ENCODE results near the gene RTTN. TPM values are rescaled to one million over a fixed set of nuclear protein-coding genes. Genes with fewer than 3 reads are reported as not detected.

The RTTN gene
- total and polyA plus RNA-seq, 9 of the 15 experiments (the other 6 are each of a cell fraction or from before 2014, with no cell fraction given), result 3.1 to 18.3 (median 10.6) TPM

DNA sequence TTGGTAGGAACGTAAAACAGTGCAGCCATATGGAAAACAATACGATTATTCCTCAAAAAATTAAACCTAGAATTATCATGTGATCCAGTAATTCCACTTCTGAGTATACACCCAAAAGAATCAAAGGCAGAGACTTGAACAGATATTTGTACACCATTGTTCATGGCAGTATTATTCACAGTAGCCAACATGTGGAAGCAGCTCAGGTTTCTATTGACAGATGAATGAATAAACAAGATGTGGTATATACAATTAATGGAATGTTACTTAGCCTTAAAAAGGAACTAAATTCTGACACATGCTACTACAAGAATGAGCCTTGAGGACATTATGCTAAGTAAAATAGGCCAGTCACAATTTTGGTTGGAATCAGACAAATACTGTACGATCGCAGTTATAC lies 14.2 kb upstream of the RTTN start:
- Histone ChIP-seq H3K4me3 (no peak overlapping the region), H3K79me2 (ENCODE audit: control insufficient read depth, insufficient read depth, low read length) (no peaks in the 10 kb centered on the region), H3K9me3 (replicated peaks; ENCODE audit: control insufficient read depth, insufficient read depth, low read depth, low read length) (no peaks in the 10 kb centered on the region), H3K9me1 (ENCODE audit: control insufficient read depth, insufficient read depth, low read length) (no peaks in the 10 kb centered on the region), H3K27me3 (ENCODE audit: control insufficient read depth in 2 of 2, insufficient read depth in 2 of 2, low read length in 2 of 2) (peaks cover 0 to 10% of the 10 kb centered on the region in 2 experiments; a peak in 2 of 5 replicates), H3K9ac (ENCODE audit: insufficient read depth in 1 of 2, low read depth in 2 of 2, low read length in 2 of 2) (no peak overlapping the region), H3K4me2 (ENCODE audit: insufficient read depth, low read length) (no peak overlapping the region), H4K20me1 (replicated peaks; ENCODE audit: control insufficient read depth, insufficient read depth, low read length) (no peaks in the 10 kb centered on the region), H3K36me3 (ENCODE audit: control insufficient read depth, insufficient read depth, low read length) (no peaks in the 10 kb centered on the region), H3K27ac (ENCODE audit: extremely low read depth, low read depth, low read length) (no peak overlapping the region), H3K4me1 (replicated peaks in 1 of 2; ENCODE audit: control insufficient read depth in 2 of 2, insufficient read depth in 2 of 2, low read length in 2 of 2) (no peaks in the 10 kb centered on the region), H2AFZ (ENCODE audit: low read depth, low read length) (no peak overlapping the region)
- in situ Hi-C loops (cut with MboI) (no loop called here), intact Hi-C loops (cut with micrococcal nuclease) (no loop called here)
- WGBS (ENCODE audit: insufficient coverage, low coverage, missing lambda C conversion rate), result 42% methylated on average over 4 of the region's 4 CpGs
- FAIRE-seq (no peak), ATAC-seq (no peak), DNase-seq (ENCODE audit: extremely low read depth in 1 of 4, low spot score in 3 of 4) (no peak)
- no TSS peak for BruUV-seq (replicated peaks)
- CTCF ChIA-PET (ENCODE audit: low intra/inter-chr PET ratio), result no interaction called here
- POLR2A ChIA-PET, result no interaction called here
- TF ChIP-seq ELF4 (CRISPR knock-in tag; IDR thresholded peaks at IDR 0.05) (no peak), SIN3A (IDR thresholded peaks at IDR 0.05; ENCODE audit: borderline replicate concordance in 2 of 2, control insufficient read depth in 1 of 2, low read depth in 2 of 2, low read length in 2 of 2) (no peak), TAF15 (IDR thresholded peaks at IDR 0.05; ENCODE audit: low read depth, low read length) (no peak), BRCA1 (IDR thresholded peaks at IDR 0.05) (no peak), BRCA1 (CRISPR knock-in tag; IDR thresholded peaks at IDR 0.05) (no peak), GABPA (tag; conservative IDR thresholded peaks at IDR 0.05; ENCODE audit: low read depth) (no peak), CHD4 (IDR thresholded peaks at IDR 0.05; ENCODE audit: insufficient read depth, insufficient replicate concordance, low read depth, low read length, poor library complexity, severe bottlenecking) (no peak), GTF2E2 (tag; IDR thresholded peaks at IDR 0.05) (no peak), COPS2 (conservative IDR thresholded peaks at IDR 0.05) (no peak), NFRKB (IDR thresholded peaks at IDR 0.05; ENCODE audit: low read depth) (no peak), ARNT (IDR thresholded peaks at IDR 0.05) (no peak), MECOM (CRISPR knock-in tag; IDR thresholded peaks at IDR 0.05) (no peak), CREBBP (IDR thresholded peaks at IDR 0.05; ENCODE audit: low read depth, low read length) (no peak)
- TF ChIP-seq, protein P1, sequence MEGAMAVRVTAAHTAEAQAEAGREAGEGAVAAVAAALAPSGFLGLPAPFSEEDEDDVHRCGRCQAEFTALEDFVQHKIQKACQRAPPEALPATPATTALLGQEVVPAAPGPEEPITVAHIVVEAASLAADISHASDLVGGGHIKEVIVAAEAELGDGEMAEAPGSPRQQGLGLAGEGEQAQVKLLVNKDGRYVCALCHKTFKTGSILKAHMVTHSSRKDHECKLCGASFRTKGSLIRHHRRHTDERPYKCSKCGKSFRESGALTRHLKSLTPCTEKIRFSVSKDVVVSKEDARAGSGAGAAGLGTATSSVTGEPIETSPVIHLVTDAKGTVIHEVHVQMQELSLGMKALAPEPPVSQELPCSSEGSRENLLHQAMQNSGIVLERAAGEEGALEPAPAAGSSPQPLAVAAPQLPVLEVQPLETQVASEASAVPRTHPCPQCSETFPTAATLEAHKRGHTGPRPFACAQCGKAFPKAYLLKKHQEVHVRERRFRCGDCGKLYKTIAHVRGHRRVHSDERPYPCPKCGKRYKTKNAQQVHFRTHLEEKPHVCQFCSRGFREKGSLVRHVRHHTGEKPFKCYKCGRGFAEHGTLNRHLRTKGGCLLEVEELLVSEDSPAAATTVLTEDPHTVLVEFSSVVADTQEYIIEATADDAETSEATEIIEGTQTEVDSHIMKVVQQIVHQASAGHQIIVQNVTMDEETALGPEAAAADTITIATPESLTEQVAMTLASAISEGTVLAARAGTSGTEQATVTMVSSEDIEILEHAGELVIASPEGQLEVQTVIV (CRISPR knock-in tag; IDR thresholded peaks at IDR 0.05; ENCODE audit: borderline replicate concordance), result no peak
- TF ChIP-seq, protein P2, sequence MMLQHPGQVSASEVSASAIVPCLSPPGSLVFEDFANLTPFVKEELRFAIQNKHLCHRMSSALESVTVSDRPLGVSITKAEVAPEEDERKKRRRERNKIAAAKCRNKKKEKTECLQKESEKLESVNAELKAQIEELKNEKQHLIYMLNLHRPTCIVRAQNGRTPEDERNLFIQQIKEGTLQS (IDR thresholded peaks at IDR 0.05), result no peak
- TF ChIP-seq, protein P2 (CRISPR knock-in tag; conservative IDR thresholded peaks at IDR 0.05), result no peak
- TF ChIP-seq, protein P3, sequence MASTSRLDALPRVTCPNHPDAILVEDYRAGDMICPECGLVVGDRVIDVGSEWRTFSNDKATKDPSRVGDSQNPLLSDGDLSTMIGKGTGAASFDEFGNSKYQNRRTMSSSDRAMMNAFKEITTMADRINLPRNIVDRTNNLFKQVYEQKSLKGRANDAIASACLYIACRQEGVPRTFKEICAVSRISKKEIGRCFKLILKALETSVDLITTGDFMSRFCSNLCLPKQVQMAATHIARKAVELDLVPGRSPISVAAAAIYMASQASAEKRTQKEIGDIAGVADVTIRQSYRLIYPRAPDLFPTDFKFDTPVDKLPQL (IDR thresholded peaks at IDR 0.05; ENCODE audit: extremely low read depth, insufficient read length), result no peak
- TF ChIP-seq, protein P4, sequence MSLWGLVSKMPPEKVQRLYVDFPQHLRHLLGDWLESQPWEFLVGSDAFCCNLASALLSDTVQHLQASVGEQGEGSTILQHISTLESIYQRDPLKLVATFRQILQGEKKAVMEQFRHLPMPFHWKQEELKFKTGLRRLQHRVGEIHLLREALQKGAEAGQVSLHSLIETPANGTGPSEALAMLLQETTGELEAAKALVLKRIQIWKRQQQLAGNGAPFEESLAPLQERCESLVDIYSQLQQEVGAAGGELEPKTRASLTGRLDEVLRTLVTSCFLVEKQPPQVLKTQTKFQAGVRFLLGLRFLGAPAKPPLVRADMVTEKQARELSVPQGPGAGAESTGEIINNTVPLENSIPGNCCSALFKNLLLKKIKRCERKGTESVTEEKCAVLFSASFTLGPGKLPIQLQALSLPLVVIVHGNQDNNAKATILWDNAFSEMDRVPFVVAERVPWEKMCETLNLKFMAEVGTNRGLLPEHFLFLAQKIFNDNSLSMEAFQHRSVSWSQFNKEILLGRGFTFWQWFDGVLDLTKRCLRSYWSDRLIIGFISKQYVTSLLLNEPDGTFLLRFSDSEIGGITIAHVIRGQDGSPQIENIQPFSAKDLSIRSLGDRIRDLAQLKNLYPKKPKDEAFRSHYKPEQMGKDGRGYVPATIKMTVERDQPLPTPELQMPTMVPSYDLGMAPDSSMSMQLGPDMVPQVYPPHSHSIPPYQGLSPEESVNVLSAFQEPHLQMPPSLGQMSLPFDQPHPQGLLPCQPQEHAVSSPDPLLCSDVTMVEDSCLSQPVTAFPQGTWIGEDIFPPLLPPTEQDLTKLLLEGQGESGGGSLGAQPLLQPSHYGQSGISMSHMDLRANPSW (CRISPR knock-in tag; IDR thresholded peaks at IDR 0.05), result no peak
